Measurements from ENCODE around the gene RAMP1.
A peak's percentile ranks its signal among the peaks of the same experiment; 100 is the strongest.
"Not testable (repeated sequence)": the region's sequence is repeated elsewhere in the genome, so short reads cannot be mapped to it uniquely, and the experiment has no call there.

Gene RAMP1

DNA sequence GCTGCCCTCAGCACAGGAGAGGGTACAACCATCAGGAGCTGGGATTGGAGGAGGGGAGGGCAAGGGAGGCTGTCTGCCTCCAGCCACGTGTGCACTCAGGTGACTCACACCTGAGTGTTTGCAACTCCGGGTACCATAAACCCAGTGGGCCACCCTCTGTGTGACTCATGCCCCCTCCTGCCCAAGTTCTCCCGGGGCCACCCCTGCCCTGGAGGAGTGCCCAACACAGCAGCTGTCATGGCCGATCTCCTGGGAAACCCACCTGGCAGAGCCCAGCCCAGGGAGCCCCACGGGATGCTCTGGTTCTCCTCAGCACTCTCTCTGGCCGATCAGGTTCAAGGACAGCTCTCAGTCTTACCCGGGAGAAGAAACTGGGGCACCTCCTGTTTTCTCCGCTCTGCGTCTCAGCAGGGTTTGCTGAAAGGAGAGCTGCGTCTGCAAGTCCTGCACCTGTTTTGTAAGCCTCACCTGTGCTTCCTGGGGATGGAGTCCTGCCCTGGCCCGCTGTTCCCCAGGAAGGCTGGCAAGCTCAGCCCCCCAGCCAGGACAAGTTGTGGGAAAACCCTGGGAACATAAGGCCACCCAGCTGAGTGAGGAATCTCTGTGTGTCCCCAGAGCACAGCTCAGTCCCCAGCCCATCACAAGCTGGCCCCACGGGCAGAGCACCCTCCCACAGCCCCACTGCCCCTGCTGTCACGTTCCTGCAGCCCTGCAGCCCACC is 63.4 kb downstream of the RAMP1 start:
- peak; percentile 5 for DNase-seq

- DNase-seq = no peak
These were observed 64.2 kb downstream of the RAMP1 start for GRCh38 chr2:237923481-237924163.

GRCh38 chr2:237924164-237924534 is 64.7 kb downstream of the RAMP1 start:
- DNase-seq = no peak

- DNase-seq = no peak
These were observed 67.7 kb downstream of the RAMP1 start for GRCh38 chr2:237927135-237927534.

GRCh38 chr2:237927986-237928385 is 68.6 kb downstream of the RAMP1 start:
- DNase-seq = no peak

GRCh38 chr2:237929979-237930378 is 70.6 kb downstream of the RAMP1 start:
- no peak for DNase-seq

GRCh38 chr2:237931205-237931721 is 71.8 kb downstream of the RAMP1 start:
- DNase-seq = no peak

- DNase-seq = no peak
These were observed 73.3 kb downstream of the RAMP1 start for GRCh38 chr2:237932731-237933131.

- DNase-seq = no peak
These were observed 74.8 kb downstream of the RAMP1 start for GRCh38 chr2:237934186-237934585.

DNA sequence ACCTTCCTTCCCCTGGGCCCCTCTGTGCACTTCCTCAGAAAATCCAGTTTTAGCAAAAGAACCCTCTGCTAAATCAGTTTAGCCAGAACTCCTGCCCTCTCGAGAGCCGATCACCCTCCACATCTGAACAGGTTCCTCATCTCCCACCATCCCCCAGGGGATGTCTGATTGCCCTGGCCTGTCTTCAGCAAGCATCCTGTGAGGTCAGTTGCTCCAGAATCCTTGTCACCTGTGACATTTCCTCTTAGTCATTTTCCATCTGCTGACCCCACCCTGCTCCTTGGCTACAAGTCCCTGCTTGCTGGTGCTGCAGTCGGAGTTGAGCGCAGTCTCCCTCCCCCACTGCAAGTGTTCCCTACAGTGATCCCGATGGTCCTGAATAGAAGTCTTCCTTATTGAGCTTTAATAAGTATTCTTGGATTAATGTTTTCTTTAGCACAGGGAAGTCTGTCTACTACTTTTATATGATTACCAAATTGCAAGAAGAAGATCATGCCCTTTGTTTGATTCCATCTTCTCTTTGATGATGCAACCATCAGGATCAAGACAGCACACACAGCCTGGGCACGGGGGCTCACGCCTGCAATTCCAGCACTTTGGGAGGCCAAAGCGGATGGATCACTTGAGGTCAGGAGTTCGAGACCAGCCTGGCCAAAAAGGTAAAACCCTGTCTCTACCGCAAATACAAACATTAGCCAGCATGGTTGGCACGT is 76.5 kb downstream of the RAMP1 start:
- no peak for DNase-seq

GRCh38 chr2:237939251-237939650 is 79.8 kb downstream of the RAMP1 start:
- no peak for DNase-seq

DNA sequence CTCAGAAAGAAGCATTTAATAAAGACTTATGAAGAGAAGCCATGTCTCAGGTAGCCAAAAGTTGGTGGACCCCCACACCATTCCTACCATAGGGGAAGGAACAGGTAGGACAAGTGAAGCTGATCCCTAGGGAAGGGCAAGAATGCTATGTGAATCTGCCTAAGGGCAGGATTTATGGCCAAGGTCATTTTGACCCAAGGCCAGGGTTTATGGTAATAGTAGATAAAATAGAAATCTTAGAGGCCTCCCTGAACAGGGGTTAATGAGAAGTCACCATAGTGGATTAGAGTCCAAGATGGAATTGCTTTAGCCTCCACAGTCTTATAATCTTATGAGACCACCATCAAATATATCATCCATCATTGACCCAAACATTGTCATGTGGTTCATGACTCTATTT is 81.4 kb downstream of the RAMP1 start:
- DNase-seq = no peak

DNA sequence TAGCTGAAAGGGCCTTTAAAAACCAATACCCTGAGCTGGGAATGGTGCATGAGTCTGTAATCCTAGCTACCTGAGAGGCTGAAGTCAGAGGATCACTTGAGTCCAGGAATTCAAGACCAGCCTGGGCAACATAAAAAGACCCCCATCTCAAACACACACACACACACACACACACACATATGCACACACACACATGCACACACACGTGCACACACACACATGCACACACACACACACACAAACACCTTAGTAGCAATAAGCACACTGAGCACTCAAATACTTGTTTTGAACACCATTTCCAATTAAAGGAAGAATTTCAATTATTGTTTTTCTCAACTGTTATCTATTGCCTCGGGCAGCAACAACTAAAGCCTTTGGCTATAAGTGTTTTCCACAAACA is 81.8 kb downstream of the RAMP1 start:
- DNase-seq = no peak

- DNase-seq = no peak
These were observed 83.1 kb downstream of the RAMP1 start for GRCh38 chr2:237942513-237942899.

GRCh38 chr2:237943395-237944094 is 84.1 kb downstream of the RAMP1 start:
- DNase-seq = no peak

GRCh38 chr2:237944302-237944701 is 84.9 kb downstream of the RAMP1 start:
- DNase-seq = no peak

- no peak for DNase-seq
These were observed 87.0 kb downstream of the RAMP1 start for GRCh38 chr2:237946423-237946822.

- not testable (repeated sequence) for DNase-seq
These were observed 91.9 kb downstream of the RAMP1 start for GRCh38 chr2:237951354-237951753.

DNA sequence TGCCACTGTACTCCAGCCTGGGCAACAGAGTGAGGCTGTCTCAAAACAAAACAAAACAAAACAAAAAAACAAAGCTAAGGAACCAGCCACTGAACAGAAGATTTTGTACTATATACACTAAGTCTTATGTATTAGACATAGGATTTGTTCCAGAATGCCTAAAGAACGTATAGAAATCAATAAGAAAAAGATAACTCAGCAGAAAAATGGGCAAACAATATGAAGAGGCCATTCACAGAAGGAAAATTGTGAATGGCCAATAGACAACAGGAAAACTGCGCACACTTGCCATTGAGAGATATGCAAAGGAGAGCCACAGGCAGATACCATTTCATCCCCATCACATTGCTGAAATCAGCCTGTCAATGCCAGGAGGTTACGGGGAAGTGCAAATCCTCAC is 92.5 kb downstream of the RAMP1 start:
- no peak for DNase-seq

- no peak for DNase-seq
These were observed 93.4 kb downstream of the RAMP1 start for GRCh38 chr2:237952851-237953250.

- DNase-seq = no peak
These were observed 96.4 kb downstream of the RAMP1 start for GRCh38 chr2:237955640-237956401.

GRCh38 chr2:237956402-237956736 is 96.9 kb downstream of the RAMP1 start:
- DNase-seq = no peak

- no peak for DNase-seq
These were observed 102.2 kb downstream of the RAMP1 start for GRCh38 chr2:237961637-237962036.
